Adrenal gland (tissue), 5 donors: ENCODE results near the gene STK39.

ENCODE experiments used
- CTCF ChIP-seq, 6 experiments: fragments of 450-650 bp in 4 of 6; fragments of 200-600 bp in 2 of 6; sonication (generic) in 1 of 6; IDR thresholded peaks; 1 replicate in 5 of 6; 2 replicates in 1 of 6; pipeline versions ENCODE4 v1.5.1 to v1.8.0; 2016 to 2021; ENCODE audit warnings: antibody characterized with exemption in 6 of 6, mild to moderate bottlenecking in 2 of 6, moderate library complexity in 1 of 6
- POLR2A ChIP-seq, 2 donors: fragments of 450-650 bp; IDR thresholded peaks; one replicate each; pipeline ENCODE4 v1.6.1; 2017; ENCODE audit warnings: antibody characterized with exemption in 2 of 2, mild to moderate bottlenecking in 2 of 2, moderate library complexity in 1 of 2
- donor health status: DM: no; HTN: no; CAD: no.

- TF ChIP-seq CTCF (IDR thresholded peaks at IDR 0.05) (no peak), POLR2A (IDR thresholded peaks at IDR 0.05) (no peak)
Observed at GRCh38 chr2:168060986-168061750, 186.2 kb downstream of the STK39 start.
